ENCODE data around the gene MTAP. TPM values are rescaled to one million over a fixed set of nuclear protein-coding genes. Genes with fewer than 3 reads are reported as not detected.

Gene MTAP
- total RNA-seq, 1 experiment from 2014 or later: 84.3 TPM

GRCh38 chr9:21923694-21924093, 121.3 kb downstream of the MTAP start:
- POLR2A ChIA-PET: no interaction called here
- Mint-ChIP-seq H3K36me3 (peaks cover 2% of the 10 kb centered on the region; the same call in 1 of the 2 replicates), H3K4me1 (peaks cover 17% of the 10 kb centered on the region), H3K27ac (no peak overlapping the region), H3K9me3 (no peaks in the 10 kb centered on the region), H3K4me3 (no peak overlapping the region), H3K27me3 (ENCODE audit: low read depth) (no peaks in the 10 kb centered on the region)
- TF ChIP-seq CREB1 (CRISPR knock-in tag; IDR thresholded peaks at IDR 0.05) (no peak), ELF4 (CRISPR knock-in tag; IDR thresholded peaks at IDR 0.05; ENCODE audit: low read depth) (no peak), TCF7 (CRISPR knock-in tag; IDR thresholded peaks at IDR 0.05; ENCODE audit: low read depth) (no peak), AFF4 (CRISPR knock-in tag; IDR thresholded peaks at IDR 0.05; ENCODE audit: borderline replicate concordance) (no peak), GABPB1 (CRISPR knock-in tag; IDR thresholded peaks at IDR 0.05) (no peak), PREB (CRISPR knock-in tag; IDR thresholded peaks at IDR 0.05; ENCODE audit: borderline replicate concordance) (no peak), MLX (CRISPR knock-in tag; IDR thresholded peaks at IDR 0.05) (no peak), RORB (CRISPR knock-in tag; IDR thresholded peaks at IDR 0.05) (no peak), ZNF416 (CRISPR knock-in tag; IDR thresholded peaks at IDR 0.05) (no peak), CBFB (CRISPR knock-in tag; IDR thresholded peaks at IDR 0.05; ENCODE audit: low read depth) (no peak)
- DNase-seq (ENCODE audit: low spot score) (no peak), ATAC-seq (no peak)
- CTCF ChIA-PET: no interaction called here

- Mint-ChIP-seq H3K9me3 (peaks cover 7% of the 10 kb centered on the region; the same call in 1 of the 2 replicates), H3K27me3 (ENCODE audit: low read depth) (0 out of 2 replicates have a peak, but pooled peaks cover 2% of the 10 kb centered on the region), H3K4me3 (no peak overlapping the region), H3K27ac (no peak overlapping the region), H3K4me1 (peaks cover 19% of the 10 kb centered on the region), H3K36me3 (peaks cover 13% of the 10 kb centered on the region)
- no peak for ATAC-seq
- POLR2A ChIA-PET: no interaction called here
- DNase-seq (ENCODE audit: low spot score): no peak
- CTCF ChIA-PET: no interaction called here
- TF ChIP-seq ZNF232 (CRISPR knock-in tag; IDR thresholded peaks at IDR 0.05) (no peak), SP1 (CRISPR knock-in tag; conservative IDR thresholded peaks at IDR 0.05) (no peak), AR (CRISPR knock-in tag; IDR thresholded peaks at IDR 0.05) (no peak), AFF4 (CRISPR knock-in tag; IDR thresholded peaks at IDR 0.05; ENCODE audit: borderline replicate concordance) (no peak), CREM (CRISPR knock-in tag; IDR thresholded peaks at IDR 0.05) (no peak), ARID4B (CRISPR knock-in tag; IDR thresholded peaks at IDR 0.05; ENCODE audit: borderline replicate concordance) (no peak), ZNF425 (CRISPR knock-in tag; conservative IDR thresholded peaks at IDR 0.05) (no peak)
Measured at GRCh38 chr9:21927752-21928151, 125.3 kb downstream of the MTAP start.
